Measurements from ENCODE around the gene ZRANB3. TPM values are rescaled to one million over a fixed set of nuclear protein-coding genes. Genes with fewer than 3 reads are reported as not detected.

The ZRANB3 gene
- total RNA-seq, 2 experiments from 2014 or later: 11.8 to 12.7 TPM

DNA sequence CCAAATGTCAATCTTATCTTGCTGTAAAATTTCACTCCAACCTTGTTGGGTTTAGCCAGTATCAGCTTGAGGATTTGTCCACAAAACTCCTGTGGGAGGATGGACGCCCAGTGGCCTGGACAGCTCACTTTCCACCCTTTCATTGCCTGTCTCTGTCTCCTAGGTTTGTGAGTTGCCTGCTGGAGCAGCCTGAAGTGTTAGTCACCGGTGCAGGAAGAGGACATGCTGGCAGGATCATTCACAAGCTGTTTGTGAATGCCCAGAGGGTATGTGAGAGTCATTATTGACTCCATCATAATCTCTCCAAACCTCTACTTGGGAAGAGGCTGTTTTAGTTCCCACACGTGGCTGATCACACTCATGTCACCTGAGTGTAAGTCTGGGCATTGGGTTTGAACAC lies 366.6 kb downstream of the ZRANB3 start:
- CTCF ChIA-PET: no interaction called here
- POLR2A ChIA-PET: no interaction called here
- ATAC-seq (no peak), DNase-seq (no peak)
- no peaks in the 10 kb centered on the region for H3K9me3 Mint-ChIP-seq (ENCODE audit: insufficient read depth)
- H3K27ac Mint-ChIP-seq: no peak overlapping the region
- H3K4me1 Mint-ChIP-seq (ENCODE audit: low read depth): peaks cover 8% of the 10 kb centered on the region
- H3K4me3 Mint-ChIP-seq: no peak overlapping the region
- peaks cover 22% of the 10 kb centered on the region for H3K36me3 Mint-ChIP-seq (ENCODE audit: low read depth)
- no peaks in the 10 kb centered on the region for H3K27me3 Mint-ChIP-seq (ENCODE audit: low read depth)

GRCh38 chr2:135163901-135164300 lies 367.1 kb downstream of the ZRANB3 start:
- Mint-ChIP-seq H3K4me1 (ENCODE audit: low read depth) (peaks cover 5% of the 10 kb centered on the region), H3K36me3 (ENCODE audit: low read depth) (peaks cover 20% of the 10 kb centered on the region), H3K27ac (no peak overlapping the region), H3K27me3 (ENCODE audit: low read depth) (no peaks in the 10 kb centered on the region), H3K4me3 (no peak overlapping the region), H3K9me3 (ENCODE audit: insufficient read depth) (no peaks in the 10 kb centered on the region)
- ChIA-PET CTCF (no interaction called here), POLR2A (no interaction called here)
- no peak for ATAC-seq
- no peak for DNase-seq

DNA sequence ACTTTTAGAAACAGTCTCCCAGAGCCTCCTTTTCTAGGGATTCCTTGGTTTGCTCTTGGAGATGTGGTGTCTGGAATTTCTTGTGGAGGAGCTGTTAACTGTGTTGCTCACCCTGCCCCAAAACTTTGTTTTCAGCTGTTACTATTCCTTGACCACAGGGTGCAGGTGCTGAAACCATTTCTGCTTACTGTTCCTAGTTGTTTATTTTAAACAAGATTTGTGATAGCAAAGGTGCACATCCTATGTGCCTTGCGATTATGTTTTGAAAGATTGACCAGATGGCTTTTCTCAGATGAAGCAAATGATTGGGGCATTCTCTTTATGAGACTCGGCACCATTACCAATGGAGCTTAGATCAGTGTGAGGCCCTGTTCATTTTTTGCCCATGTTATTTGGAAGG lies 367.7 kb downstream of the ZRANB3 start:
- ChIA-PET POLR2A (no interaction called here), CTCF (no interaction called here)
- Mint-ChIP-seq H3K4me1 (ENCODE audit: low read depth) (peaks cover 5% of the 10 kb centered on the region), H3K36me3 (ENCODE audit: low read depth) (peaks cover 20% of the 10 kb centered on the region), H3K4me3 (no peak overlapping the region), H3K27me3 (ENCODE audit: low read depth) (no peaks in the 10 kb centered on the region), H3K9me3 (ENCODE audit: insufficient read depth) (no peaks in the 10 kb centered on the region), H3K27ac (no peak overlapping the region)
- DNase-seq (no peak), ATAC-seq (no peak)

- POLR2A ChIA-PET: no interaction called here
- CTCF ChIA-PET: no interaction called here
Observed at GRCh38 chr2:135162786-135163185, 368.2 kb downstream of the ZRANB3 start.

DNA sequence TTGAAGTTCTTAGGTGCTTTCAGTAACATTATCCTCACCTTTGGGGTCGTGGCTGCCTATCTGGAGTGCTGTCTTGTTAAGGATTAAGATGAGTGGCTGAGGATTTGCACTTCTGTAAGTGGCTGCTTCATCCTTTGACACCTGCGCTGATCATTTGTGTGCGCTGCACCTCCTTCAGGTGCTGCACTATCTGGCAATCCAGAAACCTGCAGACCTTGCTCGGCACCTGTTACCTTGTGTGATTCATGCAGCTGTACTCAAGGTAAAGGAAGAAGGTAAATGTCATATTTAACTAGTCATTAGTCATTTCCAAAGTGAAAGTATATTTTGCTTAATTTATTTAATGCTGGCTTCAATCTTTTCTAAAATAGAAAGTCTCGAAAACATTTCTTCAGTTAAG lies 368.6 kb downstream of the ZRANB3 start:
- ChIA-PET CTCF (no interaction called here), POLR2A (no interaction called here)
- Mint-ChIP-seq H3K9me3 (ENCODE audit: insufficient read depth) (no peaks in the 10 kb centered on the region), H3K36me3 (ENCODE audit: low read depth) (peaks cover 24% of the 10 kb centered on the region), H3K27me3 (ENCODE audit: low read depth) (no peaks in the 10 kb centered on the region), H3K4me1 (ENCODE audit: low read depth) (peaks cover 5% of the 10 kb centered on the region), H3K27ac (no peak overlapping the region), H3K4me3 (no peak overlapping the region)
- ATAC-seq: no peak
- DNase-seq: no peak

More at GRCh38 chr2:135162786-135163185, 368.2 kb downstream of the ZRANB3 start:
- H3K4me1 Mint-ChIP-seq (ENCODE audit: low read depth): peaks cover 5% of the 10 kb centered on the region
- ATAC-seq (no peak), DNase-seq (no peak)
- peaks cover 24% of the 10 kb centered on the region for H3K36me3 Mint-ChIP-seq (ENCODE audit: low read depth)
- no peak overlapping the region for H3K27ac Mint-ChIP-seq
- H3K27me3 Mint-ChIP-seq (ENCODE audit: low read depth): no peaks in the 10 kb centered on the region
- no peak overlapping the region for H3K4me3 Mint-ChIP-seq
- no peaks in the 10 kb centered on the region for H3K9me3 Mint-ChIP-seq (ENCODE audit: insufficient read depth)

DNA sequence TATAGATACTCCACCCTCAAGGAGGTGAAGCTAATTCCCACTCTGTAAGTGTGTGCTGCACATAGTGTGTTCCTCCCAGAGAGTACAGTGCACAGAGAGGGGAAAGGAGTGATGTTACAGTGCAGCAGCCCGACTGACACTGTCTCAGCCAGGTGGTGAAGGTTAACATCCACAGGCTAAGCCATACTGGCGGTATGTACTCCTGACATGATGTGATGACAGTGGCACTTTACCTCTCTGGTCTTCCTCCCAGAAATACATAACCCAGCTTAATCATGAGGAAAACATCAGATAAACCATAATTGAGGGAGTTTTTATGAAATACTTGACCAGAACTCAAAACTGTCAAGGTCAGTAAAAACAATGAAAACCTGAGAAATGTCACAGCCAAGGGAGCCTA lies 371.8 kb downstream of the ZRANB3 start:
- no peak for DNase-seq
- no peak overlapping the region for H3K4me3 Mint-ChIP-seq
- H3K27me3 Mint-ChIP-seq (ENCODE audit: low read depth): no peaks in the 10 kb centered on the region
- no peaks in the 10 kb centered on the region for H3K9me3 Mint-ChIP-seq (ENCODE audit: insufficient read depth)
- peaks cover 39% of the 10 kb centered on the region for H3K36me3 Mint-ChIP-seq (ENCODE audit: low read depth)
- ChIA-PET CTCF (no interaction called here), POLR2A (no interaction called here)
- no peak for ATAC-seq
- no peak overlapping the region for H3K27ac Mint-ChIP-seq
- peaks cover 15% of the 10 kb centered on the region for H3K4me1 Mint-ChIP-seq (ENCODE audit: low read depth)

DNA sequence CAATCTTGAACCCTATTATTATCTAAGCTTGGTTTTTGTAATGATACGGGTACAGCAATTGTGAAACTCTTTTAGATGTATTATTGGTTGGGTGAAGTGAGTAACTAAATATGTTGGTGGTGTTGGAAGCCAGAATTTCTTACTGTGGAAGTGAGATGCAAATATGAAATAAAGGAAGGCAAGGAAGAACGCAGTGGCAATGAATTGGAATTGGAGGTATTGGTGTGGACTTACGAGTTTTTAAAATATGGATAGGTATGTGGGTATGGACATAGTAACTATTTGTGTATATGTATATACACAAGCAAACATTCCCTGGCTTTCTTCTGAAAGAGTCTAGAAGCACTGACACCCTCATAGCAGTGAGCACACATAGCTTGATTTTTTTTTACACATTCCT lies 373.2 kb downstream of the ZRANB3 start:
- Mint-ChIP-seq H3K4me3 (no peak overlapping the region), H3K36me3 (ENCODE audit: low read depth) (peaks cover 42% of the 10 kb centered on the region), H3K9me3 (ENCODE audit: insufficient read depth) (no peaks in the 10 kb centered on the region), H3K4me1 (ENCODE audit: low read depth) (peaks cover 16% of the 10 kb centered on the region), H3K27me3 (ENCODE audit: low read depth) (no peaks in the 10 kb centered on the region), H3K27ac (no peak overlapping the region)
- DNase-seq: no peak
- CTCF ChIA-PET: no interaction called here
- no peak for ATAC-seq
- POLR2A ChIA-PET: no interaction called here

- Mint-ChIP-seq H3K27me3 (ENCODE audit: low read depth) (no peaks in the 10 kb centered on the region), H3K9me3 (ENCODE audit: insufficient read depth) (no peaks in the 10 kb centered on the region), H3K36me3 (ENCODE audit: low read depth) (peaks cover 53% of the 10 kb centered on the region), H3K4me1 (ENCODE audit: low read depth) (peaks cover 18% of the 10 kb centered on the region), H3K27ac (no peak overlapping the region), H3K4me3 (no peak overlapping the region)
- ATAC-seq (no peak), DNase-seq (no peak)
- ChIA-PET POLR2A (interaction anchor here (0.6 kb wide), 1 partner anchor 42 kb away, joined by 3 read pairs; no protein-coding TSS in a partner anchor), CTCF (interaction anchor here (1.3 kb wide), 1 partner anchor 151 kb away, joined by 4 read pairs; no protein-coding TSS in a partner anchor)
Observed at GRCh38 chr2:135154962-135155361, 376.1 kb downstream of the ZRANB3 start.

GRCh38 chr2:135152361-135152760 lies 378.7 kb downstream of the ZRANB3 start:
- ATAC-seq (no peak), DNase-seq (no peak)
- Mint-ChIP-seq H3K27me3 (ENCODE audit: low read depth) (no peaks in the 10 kb centered on the region), H3K36me3 (ENCODE audit: low read depth) (peaks cover 41% of the 10 kb centered on the region), H3K27ac (no peak overlapping the region), H3K4me1 (ENCODE audit: low read depth) (peaks cover 18% of the 10 kb centered on the region), H3K9me3 (ENCODE audit: insufficient read depth) (no peaks in the 10 kb centered on the region), H3K4me3 (no peak overlapping the region)
- CTCF ChIA-PET: interaction anchor here (1.1 kb wide), 1 partner anchor 147 kb away, joined by 3 read pairs; no protein-coding TSS in a partner anchor
- POLR2A ChIA-PET: no interaction called here

GRCh38 chr2:135151615-135152014 lies 379.4 kb downstream of the ZRANB3 start:
- no peak overlapping the region for H3K4me3 Mint-ChIP-seq
- CTCF ChIA-PET: interaction anchor here (0.6 kb wide), 1 partner anchor 52 kb away, joined by 3 read pairs; no protein-coding TSS in a partner anchor
- no peaks in the 10 kb centered on the region for H3K27me3 Mint-ChIP-seq (ENCODE audit: low read depth)
- peaks cover 38% of the 10 kb centered on the region for H3K36me3 Mint-ChIP-seq (ENCODE audit: low read depth)
- POLR2A ChIA-PET: interaction anchor here (0.7 kb wide), 1 partner anchor 33 kb away, joined by 3 read pairs; no protein-coding TSS in a partner anchor
- peaks cover 18% of the 10 kb centered on the region for H3K4me1 Mint-ChIP-seq (ENCODE audit: low read depth)
- no peak overlapping the region for H3K27ac Mint-ChIP-seq
- DNase-seq (no peak), ATAC-seq (no peak)
- H3K9me3 Mint-ChIP-seq (ENCODE audit: insufficient read depth): no peaks in the 10 kb centered on the region

DNA sequence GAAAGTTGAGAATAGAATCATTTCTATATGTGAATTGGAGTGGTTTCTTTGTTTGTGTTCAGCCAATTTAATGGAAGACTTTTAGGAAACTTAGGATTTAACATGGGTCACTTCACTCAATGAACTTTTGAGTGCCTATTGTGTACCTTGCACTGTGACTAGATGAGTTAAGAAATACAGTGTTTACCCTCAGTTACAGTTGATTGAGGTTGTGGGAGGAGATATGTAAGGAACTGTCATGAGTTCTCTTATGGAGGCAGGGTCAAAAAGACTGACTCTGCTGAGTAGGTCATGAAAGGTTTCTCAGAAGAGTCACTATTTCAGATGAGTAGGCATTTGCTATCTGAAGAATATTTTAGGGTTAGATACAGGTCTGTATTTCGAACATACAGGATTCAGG lies 380.3 kb downstream of the ZRANB3 start:
- Mint-ChIP-seq H3K4me1 (ENCODE audit: low read depth) (peaks cover 18% of the 10 kb centered on the region), H3K27ac (no peak overlapping the region), H3K36me3 (ENCODE audit: low read depth) (peaks cover 35% of the 10 kb centered on the region), H3K27me3 (ENCODE audit: low read depth) (no peaks in the 10 kb centered on the region), H3K4me3 (no peak overlapping the region), H3K9me3 (ENCODE audit: insufficient read depth) (no peaks in the 10 kb centered on the region)
- no peak for DNase-seq
- CTCF ChIA-PET: no interaction called here
- ATAC-seq: no peak
- POLR2A ChIA-PET: interaction anchor here (0.7 kb wide), 1 partner anchor 34 kb away, joined by 3 read pairs; no protein-coding TSS in a partner anchor

DNA sequence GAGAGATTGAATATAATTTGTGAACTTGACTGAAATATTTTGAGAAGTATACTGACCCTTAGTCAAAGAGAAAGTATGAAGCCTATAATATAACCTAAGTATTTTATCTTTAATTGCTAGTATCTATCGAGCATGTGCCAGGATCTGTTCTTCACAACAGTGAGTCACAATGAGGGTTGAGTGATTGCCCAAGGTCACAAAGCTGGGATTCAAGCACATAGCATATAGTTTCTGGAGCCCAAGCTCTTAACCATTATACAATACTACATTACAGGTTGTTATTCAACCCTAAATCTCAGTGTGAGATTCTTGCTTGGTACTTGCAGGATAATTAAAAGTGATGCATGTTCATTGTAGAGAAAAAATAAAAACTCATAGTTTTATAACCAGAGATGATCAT lies 381.8 kb downstream of the ZRANB3 start:
- H3K4me3 Mint-ChIP-seq: no peak overlapping the region
- H3K9me3 Mint-ChIP-seq (ENCODE audit: insufficient read depth): no peaks in the 10 kb centered on the region
- H3K36me3 Mint-ChIP-seq (ENCODE audit: low read depth): peaks cover 31% of the 10 kb centered on the region
- peaks cover 9% of the 10 kb centered on the region for H3K4me1 Mint-ChIP-seq (ENCODE audit: low read depth)
- H3K27ac Mint-ChIP-seq: no peak overlapping the region
- ChIA-PET CTCF (no interaction called here), POLR2A (no interaction called here)
- DNase-seq (no peak), ATAC-seq (no peak)
- no peaks in the 10 kb centered on the region for H3K27me3 Mint-ChIP-seq (ENCODE audit: low read depth)

GRCh38 chr2:135144343-135144742 lies 386.7 kb downstream of the ZRANB3 start:
- CTCF ChIA-PET: no interaction called here

More at GRCh38 chr2:135144343-135144742, 386.7 kb downstream of the ZRANB3 start:
- Mint-ChIP-seq H3K36me3 (ENCODE audit: low read depth) (peaks cover 42% of the 10 kb centered on the region), H3K27me3 (ENCODE audit: low read depth) (no peaks in the 10 kb centered on the region), H3K4me1 (ENCODE audit: low read depth) (no peaks in the 10 kb centered on the region), H3K27ac (no peak overlapping the region), H3K9me3 (ENCODE audit: insufficient read depth) (peaks cover 18% of the 10 kb centered on the region), H3K4me3 (no peak overlapping the region)
- POLR2A ChIA-PET: no interaction called here
- no peak for DNase-seq
- ATAC-seq: no peak

Data from activated CD8-positive, alpha-beta T cell treated with anti-CD3 and anti-CD28 coated beads, Interleukin-2, amount 10 ng/mL, durations not matched to agents 7 days and 5 days (primary cell).